ENCODE results near the gene INTS1. TPM values are rescaled to one million over a fixed set of nuclear protein-coding genes. Genes with fewer than 3 reads are reported as not detected.
A peak's percentile ranks its signal among the peaks of the same experiment; 100 is the strongest.

Gene INTS1
- total RNA-seq, 1 donor from 2014 or later = 134 TPM

DNA sequence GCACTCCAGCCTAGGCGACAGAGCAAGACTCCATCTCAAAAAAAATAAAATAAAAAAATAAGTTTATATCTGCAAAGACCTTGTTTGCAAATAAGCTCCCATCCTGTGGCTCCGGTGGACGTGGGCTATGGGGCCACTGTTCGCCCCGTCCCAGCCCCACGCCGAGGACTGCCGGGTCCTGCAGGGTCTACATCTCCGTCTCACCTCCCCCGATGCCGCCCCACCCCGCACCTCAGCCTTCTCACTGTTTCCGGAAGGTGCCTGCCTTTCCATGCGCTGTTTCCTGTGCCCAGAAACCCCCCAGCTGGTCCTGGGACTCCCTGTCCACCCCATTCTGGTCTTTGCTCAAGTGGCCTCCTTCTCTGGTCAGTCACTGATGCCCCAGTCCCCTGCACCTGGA is 5.0 kb upstream of the INTS1 start:
- no peak for DNase-seq (ENCODE audit: extremely low spot score, unreplicated experiment)
- no peaks in the 10 kb centered on the region for H3K36me3 Mint-ChIP-seq
- peaks cover 4% of the 10 kb centered on the region for H3K4me1 Mint-ChIP-seq (ENCODE audit: unreplicated experiment)
- H3K27ac Mint-ChIP-seq = no peak overlapping the region
- no peak overlapping the region for H3K4me3 Mint-ChIP-seq
- H3K27me3 Mint-ChIP-seq = no peaks in the 10 kb centered on the region
- TF ChIP-seq, protein P1, sequence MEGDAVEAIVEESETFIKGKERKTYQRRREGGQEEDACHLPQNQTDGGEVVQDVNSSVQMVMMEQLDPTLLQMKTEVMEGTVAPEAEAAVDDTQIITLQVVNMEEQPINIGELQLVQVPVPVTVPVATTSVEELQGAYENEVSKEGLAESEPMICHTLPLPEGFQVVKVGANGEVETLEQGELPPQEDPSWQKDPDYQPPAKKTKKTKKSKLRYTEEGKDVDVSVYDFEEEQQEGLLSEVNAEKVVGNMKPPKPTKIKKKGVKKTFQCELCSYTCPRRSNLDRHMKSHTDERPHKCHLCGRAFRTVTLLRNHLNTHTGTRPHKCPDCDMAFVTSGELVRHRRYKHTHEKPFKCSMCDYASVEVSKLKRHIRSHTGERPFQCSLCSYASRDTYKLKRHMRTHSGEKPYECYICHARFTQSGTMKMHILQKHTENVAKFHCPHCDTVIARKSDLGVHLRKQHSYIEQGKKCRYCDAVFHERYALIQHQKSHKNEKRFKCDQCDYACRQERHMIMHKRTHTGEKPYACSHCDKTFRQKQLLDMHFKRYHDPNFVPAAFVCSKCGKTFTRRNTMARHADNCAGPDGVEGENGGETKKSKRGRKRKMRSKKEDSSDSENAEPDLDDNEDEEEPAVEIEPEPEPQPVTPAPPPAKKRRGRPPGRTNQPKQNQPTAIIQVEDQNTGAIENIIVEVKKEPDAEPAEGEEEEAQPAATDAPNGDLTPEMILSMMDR (conservative IDR thresholded peaks at IDR 0.05) = no peak
- no peaks in the 10 kb centered on the region for H3K9me3 Mint-ChIP-seq

DNA sequence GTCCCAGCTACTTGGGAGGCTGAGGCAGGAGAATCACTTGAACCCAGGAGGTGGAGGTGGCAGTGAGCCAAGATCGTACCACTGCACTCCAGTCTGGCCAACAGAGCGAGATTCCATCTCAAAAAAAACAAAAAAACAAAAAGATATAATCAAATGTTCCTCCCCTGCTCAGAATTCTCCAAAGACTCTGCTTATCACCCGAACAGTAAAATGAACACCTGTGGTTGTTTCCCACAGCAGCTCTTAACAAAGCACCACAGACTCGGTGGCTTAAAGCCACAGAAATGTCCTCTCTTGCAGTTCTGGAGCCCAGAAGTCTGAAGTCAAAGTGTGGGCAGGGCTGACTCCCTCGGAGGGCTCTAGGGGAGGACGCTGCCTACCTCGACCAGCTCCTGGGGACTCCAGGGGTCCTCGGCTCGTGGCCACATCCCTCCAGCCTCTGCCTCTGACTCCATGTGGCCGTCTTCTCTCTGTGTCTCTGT is 4.1 kb upstream of the INTS1 start:
- TF ChIP-seq, protein P1 (conservative IDR thresholded peaks at IDR 0.05) = no peak
- peaks cover 4% of the 10 kb centered on the region for H3K4me1 Mint-ChIP-seq (ENCODE audit: unreplicated experiment)
- no peaks in the 10 kb centered on the region for H3K36me3 Mint-ChIP-seq
- H3K9me3 Mint-ChIP-seq = no peaks in the 10 kb centered on the region
- H3K4me3 Mint-ChIP-seq = no peak overlapping the region
- no peak for DNase-seq (ENCODE audit: extremely low spot score, unreplicated experiment)
- peak overlapping the region; percentile 52 for H3K27ac Mint-ChIP-seq
- H3K27me3 Mint-ChIP-seq = no peaks in the 10 kb centered on the region

DNA sequence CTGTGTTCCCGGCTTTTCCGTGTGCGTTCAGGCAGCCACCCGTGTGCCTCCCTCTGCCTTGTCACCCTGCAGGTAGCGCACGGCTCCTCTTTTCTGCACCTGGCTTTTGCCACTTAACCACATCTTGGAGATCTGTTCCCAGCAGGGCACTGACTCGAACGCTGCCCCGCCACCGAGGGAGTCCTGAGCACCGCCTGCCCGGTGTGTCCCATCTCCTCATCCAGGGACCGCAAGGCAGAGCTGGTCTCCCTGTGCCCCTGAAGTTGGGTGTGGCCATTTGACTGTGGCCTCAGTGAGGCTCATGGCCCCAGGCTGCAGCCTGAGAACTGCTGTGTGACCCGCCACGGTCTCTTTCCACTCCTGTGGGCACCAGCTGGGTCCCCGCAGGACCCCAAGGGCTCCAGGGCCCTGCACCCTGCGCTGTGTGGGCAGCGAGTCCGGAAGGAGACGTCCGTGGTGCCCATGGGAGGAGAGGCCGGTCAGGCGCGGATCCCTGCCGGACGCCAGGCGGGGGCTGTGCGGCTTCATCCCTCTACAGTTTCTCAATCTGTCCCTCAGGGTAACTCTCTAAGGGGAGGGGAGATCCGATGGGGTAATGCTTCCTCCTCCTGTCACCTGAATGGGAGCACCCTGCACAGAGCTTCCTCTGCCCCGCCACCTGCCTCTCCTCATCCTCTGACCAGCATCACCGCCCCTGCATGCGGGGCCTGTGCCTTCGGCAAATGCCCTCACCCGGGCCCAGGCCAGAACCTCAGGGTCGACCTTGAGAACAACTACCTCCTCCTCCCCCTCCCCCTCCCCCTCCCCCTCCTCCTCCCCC is 1.8 kb upstream of the INTS1 start:
- H3K27ac Mint-ChIP-seq = no peak overlapping the region
- peak overlapping the region; percentile 80 for H3K4me3 Mint-ChIP-seq
- no peaks in the 10 kb centered on the region for H3K9me3 Mint-ChIP-seq
- H3K27me3 Mint-ChIP-seq = no peaks in the 10 kb centered on the region
- H3K4me1 Mint-ChIP-seq (ENCODE audit: unreplicated experiment) = peaks cover 12% of the 10 kb centered on the region
- no peak for DNase-seq (ENCODE audit: extremely low spot score, unreplicated experiment)
- TF ChIP-seq, protein P1 (conservative IDR thresholded peaks at IDR 0.05) = no peak
- no peaks in the 10 kb centered on the region for H3K36me3 Mint-ChIP-seq

DNA sequence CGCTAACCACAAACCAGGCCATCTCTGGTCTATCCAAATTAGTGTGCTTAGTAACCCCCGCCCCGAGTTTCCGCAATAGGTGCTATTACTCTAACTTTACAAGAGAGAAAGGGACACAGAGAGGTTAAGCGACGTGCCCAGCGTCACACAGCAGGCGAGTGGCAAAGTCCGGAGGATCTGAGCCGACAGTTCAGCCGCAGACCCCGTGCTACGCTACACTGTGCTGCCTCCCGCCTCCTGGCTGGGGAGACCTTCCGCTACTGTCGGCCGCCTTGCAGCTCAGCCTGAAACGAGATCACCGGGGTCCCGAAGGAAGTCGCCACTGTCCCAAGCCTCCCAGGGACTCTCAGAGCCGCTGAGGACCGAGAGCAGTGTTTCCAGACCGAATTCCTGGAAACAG is 799 bp downstream of the INTS1 start:
- Mint-ChIP-seq H3K4me1 (ENCODE audit: unreplicated experiment) (peaks cover 12% of the 10 kb centered on the region), H3K27ac (no peak overlapping the region), H3K36me3 (no peaks in the 10 kb centered on the region), H3K4me3 (peak overlapping the region; percentile 86), H3K27me3 (no peaks in the 10 kb centered on the region), H3K9me3 (no peaks in the 10 kb centered on the region)
- TF ChIP-seq, protein P1 (conservative IDR thresholded peaks at IDR 0.05) = no peak
- no peak for DNase-seq (ENCODE audit: extremely low spot score, unreplicated experiment)

DNA sequence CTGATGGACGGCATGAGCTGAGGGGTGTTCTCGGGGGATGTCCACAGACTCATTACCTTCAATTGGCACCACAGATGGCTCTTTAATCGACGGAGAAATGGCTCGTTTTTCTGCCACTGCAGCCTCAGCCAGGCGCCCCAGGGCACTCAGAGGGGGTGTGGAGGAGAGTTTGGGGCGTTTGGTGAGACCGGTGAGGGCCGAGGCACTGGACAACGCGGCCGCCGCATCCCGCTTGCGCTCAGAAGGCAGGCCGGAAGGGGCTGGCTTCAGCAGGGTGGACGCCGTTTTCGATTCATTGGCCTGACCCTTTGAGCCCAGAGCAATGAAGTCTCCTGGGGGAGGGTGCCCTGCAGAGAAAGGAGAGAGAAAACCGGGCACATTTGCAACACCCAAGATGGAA is 1.3 kb downstream of the INTS1 start:
- H3K4me1 Mint-ChIP-seq (ENCODE audit: unreplicated experiment) = peaks cover 12% of the 10 kb centered on the region
- H3K4me3 Mint-ChIP-seq = peak overlapping the region; percentile 86
- no peaks in the 10 kb centered on the region for H3K9me3 Mint-ChIP-seq
- DNase-seq (ENCODE audit: extremely low spot score, unreplicated experiment) = no peak
- peak overlapping the region; percentile 55 for H3K27ac Mint-ChIP-seq
- H3K27me3 Mint-ChIP-seq = no peaks in the 10 kb centered on the region
- TF ChIP-seq, protein P1 (conservative IDR thresholded peaks at IDR 0.05) = no peak
- no peaks in the 10 kb centered on the region for H3K36me3 Mint-ChIP-seq
